ENCODE results near the gene AUTS2.

DNA sequence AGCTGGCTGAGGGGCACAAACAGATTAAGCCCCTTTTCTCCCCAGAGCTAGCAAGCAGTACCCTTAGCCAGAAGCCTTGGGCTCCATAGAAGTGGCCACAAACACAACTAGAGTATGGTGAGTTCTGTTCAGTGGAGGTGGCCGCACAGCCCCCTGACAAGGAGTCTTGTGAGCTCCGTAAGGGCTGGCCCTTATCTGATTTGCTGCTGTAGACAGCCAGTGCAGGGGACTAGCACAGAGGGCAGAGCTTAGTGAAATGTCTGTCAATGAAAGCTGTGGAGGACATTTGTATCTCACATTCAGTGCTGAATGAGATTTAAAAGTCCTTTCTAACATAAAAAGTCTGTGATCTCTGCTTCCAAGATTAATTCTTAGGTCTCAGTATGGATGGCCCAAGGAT, 137.3 kb downstream of the AUTS2 start:
- no peak for TF ChIP-seq POLR2AphosphoS5 (IDR thresholded peaks at IDR 0.05; ENCODE audit: low read depth, low read length)
- TF ChIP-seq POLR2A (IDR thresholded peaks at IDR 0.05; ENCODE audit: low read depth, low read length) = no peak
- TF ChIP-seq TAF1 (IDR thresholded peaks at IDR 0.05; ENCODE audit: low read depth, low read length) = no peak
- no peak for TF ChIP-seq SPI1 (IDR thresholded peaks at IDR 0.05; ENCODE audit: low read depth, low read length)
- TF ChIP-seq POU2F2 (IDR thresholded peaks at IDR 0.05; ENCODE audit: low read depth, low read length) = no peak
- no peak for TF ChIP-seq PAX5 (IDR thresholded peaks at IDR 0.05; ENCODE audit: insufficient read depth, low read length, severe bottlenecking)

Measured in GM12891 (cell line).